Lower lobe of right lung (tissue), 2 donors: Measurements from ENCODE around the gene FSIP1. TPM values are rescaled to one million over a fixed set of nuclear protein-coding genes. Genes with fewer than 3 reads are reported as not detected.

Experiments used
- ATAC-seq, 2 donors: fragments of 200-7000 bp; cut with Tn5 transposase; one replicate each; pipeline ENCODE4 v1.9.1; 2020 to 2022; ENCODE audit warnings: mild to moderate bottlenecking in 2 of 2, moderate library complexity in 2 of 2
- DNase-seq: peaks from one replicate; pipeline ENCODE4 v3.0.0-alpha.2; 2020
- H3K27ac ChIP-seq: fragments of 200-600 bp; one replicate; pipeline ENCODE4 v1.8.0; 2022
- H3K27me3 ChIP-seq: fragments of 200-600 bp; one replicate; pipeline ENCODE4 v1.8.0; 2022; ENCODE audit warnings: low read depth
- H3K36me3 ChIP-seq: fragments of 200-600 bp; one replicate; pipeline ENCODE4 v1.8.0; 2022; ENCODE audit warnings: mild to moderate bottlenecking
- H3K4me1 ChIP-seq: fragments of 200-600 bp; one replicate; pipeline ENCODE4 v1.8.0; 2022
- H3K4me3 ChIP-seq: fragments of 200-600 bp; one replicate; pipeline ENCODE4 v1.8.0; 2022; ENCODE audit warnings: mild to moderate bottlenecking
- H3K9me3 ChIP-seq: fragments of 200-600 bp; one replicate; pipeline ENCODE4 v1.8.0; 2022
- intact Hi-C: fragments of 100-400 bp; cut with DNase I; formaldehyde crosslinking; loops from one replicate; pipeline ENCODE4 v1.11.0; 2022
- total RNA-seq: library from RNA; stranded (reverse); fragmentation: NEBNext Ultra II Directional; extraction: Animal tissue kit (Norgen Biotek cat#: 25700); gene quantifications from one replicate; pipeline ENCODE4 v1.2.1, GENCODE V29; 2021
- TF ChIP-seq, protein P1 (sequence below): fragments of 200-600 bp; IDR thresholded peaks from one replicate; pipeline ENCODE4 v1.8.0; 2022; ENCODE audit warnings: antibody characterized with exemption, mild to moderate bottlenecking
- donor health status: DM: no; HTN: yes; CAD: no; lungs with severe emphysema.

FSIP1 gene
- total RNA-seq, 1 donor from 2014 or later, result 2.0 TPM

DNA sequence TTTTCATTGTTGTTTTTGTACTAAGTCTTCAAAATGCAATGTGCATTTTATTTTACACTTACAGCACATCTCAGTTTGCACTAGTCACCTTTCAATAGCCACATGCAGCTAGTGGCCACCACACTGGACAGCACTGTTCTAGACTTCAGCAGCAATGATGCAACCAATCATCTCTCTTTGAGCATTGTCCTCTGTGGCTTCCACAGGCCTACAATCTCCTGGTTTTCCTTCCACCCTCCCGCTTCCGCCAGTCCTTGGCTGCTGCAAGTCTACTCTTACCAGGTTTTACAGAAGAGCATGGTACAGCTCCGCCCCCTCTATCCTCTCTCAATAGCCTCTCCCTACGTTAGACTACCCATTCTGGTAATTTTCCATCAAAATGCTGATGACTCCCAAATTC is 25.1 kb upstream of the FSIP1 start:
- intact Hi-C loops, result no loop called here
- ATAC-seq, result no peak

DNA sequence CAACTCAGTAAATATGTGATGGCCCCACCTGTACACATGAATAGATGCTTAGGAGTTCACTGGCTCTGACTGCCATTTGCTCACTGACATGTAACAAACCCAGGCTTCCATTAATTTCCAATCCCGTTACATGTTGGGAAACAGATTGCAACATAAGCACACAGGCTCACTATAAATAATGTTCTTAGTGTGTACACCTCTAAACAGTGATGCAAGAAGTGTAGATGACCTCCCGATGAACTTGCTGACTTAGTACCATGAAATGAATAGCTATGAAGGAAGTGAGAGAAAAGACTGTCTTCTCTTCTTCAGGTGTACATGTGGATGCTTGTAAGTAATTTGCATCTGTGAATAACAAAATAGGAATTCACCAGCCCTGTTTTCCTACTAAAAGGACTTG is 21.4 kb upstream of the FSIP1 start:
- Histone ChIP-seq H3K36me3 (no peaks in the 10 kb centered on the region), H3K4me3 (no peak overlapping the region), H3K27me3 (no peaks in the 10 kb centered on the region), H3K4me1 (no peaks in the 10 kb centered on the region), H3K27ac (no peak overlapping the region), H3K9me3 (no peaks in the 10 kb centered on the region)
- DNase-seq, result no peak
- ATAC-seq, result no peak
- intact Hi-C loops, result no loop called here
- TF ChIP-seq, protein P1, sequence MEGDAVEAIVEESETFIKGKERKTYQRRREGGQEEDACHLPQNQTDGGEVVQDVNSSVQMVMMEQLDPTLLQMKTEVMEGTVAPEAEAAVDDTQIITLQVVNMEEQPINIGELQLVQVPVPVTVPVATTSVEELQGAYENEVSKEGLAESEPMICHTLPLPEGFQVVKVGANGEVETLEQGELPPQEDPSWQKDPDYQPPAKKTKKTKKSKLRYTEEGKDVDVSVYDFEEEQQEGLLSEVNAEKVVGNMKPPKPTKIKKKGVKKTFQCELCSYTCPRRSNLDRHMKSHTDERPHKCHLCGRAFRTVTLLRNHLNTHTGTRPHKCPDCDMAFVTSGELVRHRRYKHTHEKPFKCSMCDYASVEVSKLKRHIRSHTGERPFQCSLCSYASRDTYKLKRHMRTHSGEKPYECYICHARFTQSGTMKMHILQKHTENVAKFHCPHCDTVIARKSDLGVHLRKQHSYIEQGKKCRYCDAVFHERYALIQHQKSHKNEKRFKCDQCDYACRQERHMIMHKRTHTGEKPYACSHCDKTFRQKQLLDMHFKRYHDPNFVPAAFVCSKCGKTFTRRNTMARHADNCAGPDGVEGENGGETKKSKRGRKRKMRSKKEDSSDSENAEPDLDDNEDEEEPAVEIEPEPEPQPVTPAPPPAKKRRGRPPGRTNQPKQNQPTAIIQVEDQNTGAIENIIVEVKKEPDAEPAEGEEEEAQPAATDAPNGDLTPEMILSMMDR, result no peak

More for the DNA sequence above, 25.1 kb upstream of the FSIP1 start:
- no peaks in the 10 kb centered on the region for H3K4me1 ChIP-seq
- no peak overlapping the region for H3K4me3 ChIP-seq
- no peaks in the 10 kb centered on the region for H3K36me3 ChIP-seq
- H3K9me3 ChIP-seq, result no peaks in the 10 kb centered on the region
- H3K27ac ChIP-seq, result no peak overlapping the region
- DNase-seq, result no peak
- H3K27me3 ChIP-seq, result no peaks in the 10 kb centered on the region
- TF ChIP-seq, protein P1, result no peak

DNA sequence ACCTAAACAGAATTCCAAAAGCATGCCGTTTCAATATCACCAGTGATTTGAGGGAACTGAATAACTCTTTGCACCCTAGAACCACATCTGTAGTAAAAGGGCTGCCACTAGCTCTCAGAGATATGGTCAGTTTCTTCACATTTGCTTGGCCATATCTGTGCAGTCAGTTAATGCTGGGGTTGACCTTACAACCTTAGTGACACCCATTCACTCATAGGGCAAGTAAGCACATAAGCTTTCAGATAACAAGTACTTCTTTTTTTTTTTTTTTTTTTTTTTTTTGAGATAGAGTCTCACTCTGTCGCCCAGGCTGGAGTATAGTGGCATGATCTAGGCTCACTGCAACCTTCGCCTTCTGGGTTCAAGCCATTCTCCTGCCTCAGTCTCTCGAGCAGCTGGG is 20.4 kb upstream of the FSIP1 start:
- Histone ChIP-seq H3K4me1 (no peaks in the 10 kb centered on the region), H3K27ac (no peak overlapping the region), H3K27me3 (no peaks in the 10 kb centered on the region), H3K36me3 (no peaks in the 10 kb centered on the region), H3K4me3 (no peak overlapping the region), H3K9me3 (no peaks in the 10 kb centered on the region)
- no peak for DNase-seq
- intact Hi-C loops, result no loop called here
- TF ChIP-seq, protein P1, result no peak
- ATAC-seq, result no peak

DNA sequence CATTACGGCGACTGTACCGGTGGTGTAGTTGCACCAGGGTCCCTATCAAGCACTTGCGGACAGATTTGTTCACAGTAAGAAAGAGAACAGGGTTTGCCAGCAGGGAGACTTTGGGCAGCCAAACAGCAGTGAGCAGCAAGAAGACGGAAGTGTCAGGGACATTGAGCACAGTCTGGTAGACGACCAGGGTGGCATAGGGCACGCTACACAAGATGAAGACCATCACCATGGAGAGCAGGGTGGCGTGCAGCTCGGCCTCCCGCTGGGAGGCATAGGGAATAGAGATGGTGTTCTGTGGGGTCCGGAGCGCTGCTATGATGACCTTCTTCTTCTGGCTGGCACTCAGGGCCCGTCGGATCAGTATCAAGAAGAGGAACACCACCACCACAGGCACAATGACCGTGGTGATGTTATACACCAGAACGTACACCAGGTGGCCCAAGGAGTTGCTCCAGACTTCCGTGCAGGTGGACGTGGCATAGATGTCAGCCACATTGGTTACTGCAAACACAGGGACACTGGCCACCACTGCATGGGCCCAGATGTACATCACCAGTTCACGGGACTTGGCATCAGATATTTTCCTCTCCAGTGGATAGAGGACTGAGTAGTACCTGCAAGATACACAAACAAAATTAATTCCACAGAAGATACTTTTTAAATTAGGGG is 19.1 kb upstream of the FSIP1 start:
- Histone ChIP-seq H3K4me3 (no peak overlapping the region), H3K9me3 (no peaks in the 10 kb centered on the region), H3K4me1 (no peaks in the 10 kb centered on the region), H3K27me3 (no peaks in the 10 kb centered on the region), H3K36me3 (no peaks in the 10 kb centered on the region), H3K27ac (no peak overlapping the region)
- intact Hi-C loops, result no loop called here
- TF ChIP-seq, protein P1, result peak; percentile 33
- DNase-seq (no peak), ATAC-seq (peak; percentile 53 to 58)

DNA sequence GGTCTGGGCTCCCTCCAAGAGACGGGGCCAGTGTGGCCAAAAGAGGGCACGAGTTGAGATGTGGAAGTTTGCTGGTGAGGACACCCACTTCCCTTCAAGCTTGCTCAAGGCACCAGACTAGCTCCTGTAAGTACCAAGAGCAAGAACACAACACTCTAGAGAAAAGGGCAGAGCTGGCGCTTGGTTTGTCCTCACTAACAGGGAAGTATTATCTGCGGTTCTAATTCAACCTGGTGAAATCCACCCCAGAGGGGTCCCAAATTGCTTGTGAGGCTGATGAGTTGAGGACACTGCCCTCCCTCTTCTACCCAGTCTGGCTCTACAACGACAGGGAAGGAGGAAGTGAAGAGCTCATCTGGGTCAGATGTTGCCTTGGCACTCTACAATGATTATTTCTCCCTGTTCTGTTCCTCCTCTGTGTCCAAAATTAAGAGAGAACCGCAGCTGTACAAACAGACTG is 16.9 kb upstream of the FSIP1 start:
- Histone ChIP-seq H3K9me3 (no peaks in the 10 kb centered on the region), H3K36me3 (no peaks in the 10 kb centered on the region), H3K4me3 (no peak overlapping the region), H3K27ac (peak overlapping the region; percentile 43), H3K4me1 (no peaks in the 10 kb centered on the region), H3K27me3 (no peaks in the 10 kb centered on the region)
- ATAC-seq (peak; percentile 73 to 77), DNase-seq (peak; percentile 53)
- intact Hi-C loops, result no loop called here
- TF ChIP-seq, protein P1, result no peak
